HG03108 (cell line): ENCODE measurements around the gene RASGRF1.
"Not testable (repeated sequence)": the region's sequence is repeated elsewhere in the genome, so short reads cannot be mapped to it uniquely, and the experiment has no call there.

Experiments used
- ATAC-seq: cut with Tn5 transposase; IDR thresholded peaks from one replicate; pipeline ENCODE4 v1.9.1; 2021; ENCODE audit warnings: moderate library complexity; ENCODE audit not compliant: unreplicated experiment

Gene RASGRF1

DNA sequence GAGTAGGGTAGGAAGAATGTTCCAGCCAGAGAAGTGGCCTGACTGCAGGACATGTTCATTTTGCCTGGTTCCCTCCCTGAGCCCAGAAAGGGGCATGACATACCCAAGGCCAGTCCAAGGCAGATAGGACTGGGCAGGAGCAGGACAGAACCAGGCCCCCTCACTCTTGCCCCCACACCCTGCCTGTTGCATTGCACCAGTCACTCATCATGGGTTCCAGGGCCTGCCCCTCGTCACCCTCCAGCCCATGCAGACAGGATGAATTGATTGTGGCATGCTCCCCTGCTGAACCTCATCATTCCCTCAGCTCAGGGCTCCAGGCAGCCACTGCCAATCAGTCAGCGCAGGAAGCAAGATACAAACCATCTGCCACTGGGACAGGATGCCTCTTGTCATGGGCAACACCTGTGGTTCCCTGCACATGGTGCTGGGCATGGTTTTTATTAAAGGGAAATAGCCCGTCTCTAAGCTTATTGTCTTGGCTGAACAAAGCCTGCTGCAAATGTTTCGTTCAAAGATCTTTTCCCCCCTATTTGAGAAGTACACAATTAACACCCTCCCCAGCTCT, 48.9 kb downstream of the RASGRF1 start:
- ATAC-seq: no peak

DNA sequence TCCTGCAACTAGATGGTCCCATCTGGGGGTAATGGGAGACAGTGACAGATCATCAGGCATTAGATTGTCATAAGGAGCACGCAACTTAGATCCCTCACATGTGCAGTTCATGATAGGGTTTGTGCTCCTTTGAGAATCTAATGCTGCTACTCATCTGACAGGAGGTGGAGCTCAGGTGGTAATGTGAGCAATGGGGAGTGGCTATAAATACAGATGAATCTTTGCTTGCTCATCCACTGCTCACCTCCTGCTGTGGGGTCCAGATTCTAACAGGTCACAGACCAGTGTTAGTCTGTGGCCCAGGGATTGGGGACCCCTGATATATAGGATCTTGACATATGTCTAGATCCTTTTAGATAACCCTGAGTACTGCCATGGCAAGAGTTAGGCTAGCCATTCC, 52.7 kb downstream of the RASGRF1 start:
- no peak for ATAC-seq

GRCh38 chr15:79036323-79036722, 54.3 kb downstream of the RASGRF1 start:
- ATAC-seq: no peak

GRCh38 chr15:79035814-79036213, 54.8 kb downstream of the RASGRF1 start:
- ATAC-seq: no peak

DNA sequence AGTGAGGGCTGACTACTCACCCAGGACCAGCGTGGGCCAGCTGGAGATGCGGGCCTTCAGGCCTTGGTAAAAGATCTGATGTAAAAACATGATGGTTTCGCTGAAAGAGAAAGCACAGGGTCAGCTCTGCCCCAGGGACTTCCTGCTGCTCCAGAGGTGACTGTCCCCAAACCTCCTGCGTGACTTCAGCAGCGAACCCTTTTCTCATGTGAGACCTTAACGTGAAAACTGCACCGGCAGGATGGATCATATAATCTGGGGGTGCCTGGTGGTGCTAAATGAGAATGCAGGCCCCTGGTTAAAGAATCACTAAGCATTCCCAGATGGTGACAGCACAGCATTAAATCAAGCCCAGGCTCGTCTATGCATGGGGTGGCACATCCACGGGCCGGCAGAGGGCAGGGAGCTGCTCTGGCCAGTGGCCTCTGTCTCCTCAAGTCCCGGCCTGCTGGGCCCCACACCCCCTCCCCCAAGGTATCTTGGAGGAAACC, 55.4 kb downstream of the RASGRF1 start:
- no peak for ATAC-seq

DNA sequence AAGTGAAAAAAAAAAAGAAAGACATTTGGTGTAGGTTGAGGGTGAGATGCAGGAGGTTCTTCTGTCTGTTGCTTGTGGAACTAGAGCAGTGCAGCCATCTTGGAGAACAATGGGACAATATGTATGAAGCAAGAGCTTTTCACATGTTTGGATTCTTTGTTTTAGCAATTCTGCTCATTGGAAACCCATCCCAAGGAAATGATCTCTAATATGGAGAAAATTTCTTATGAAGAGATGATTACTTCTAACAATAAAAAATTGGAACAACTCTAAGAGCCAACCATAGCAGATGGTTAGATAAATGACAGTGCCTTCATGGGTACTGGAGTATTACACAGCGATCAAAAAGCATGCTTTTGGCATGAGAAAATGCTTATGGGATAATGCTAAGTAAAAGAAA, 56.3 kb downstream of the RASGRF1 start:
- no peak for ATAC-seq

- ATAC-seq: no peak
These were observed 57.9 kb downstream of the RASGRF1 start for GRCh38 chr15:79032656-79033055.

GRCh38 chr15:79031821-79032220, 58.8 kb downstream of the RASGRF1 start:
- no peak for ATAC-seq

DNA sequence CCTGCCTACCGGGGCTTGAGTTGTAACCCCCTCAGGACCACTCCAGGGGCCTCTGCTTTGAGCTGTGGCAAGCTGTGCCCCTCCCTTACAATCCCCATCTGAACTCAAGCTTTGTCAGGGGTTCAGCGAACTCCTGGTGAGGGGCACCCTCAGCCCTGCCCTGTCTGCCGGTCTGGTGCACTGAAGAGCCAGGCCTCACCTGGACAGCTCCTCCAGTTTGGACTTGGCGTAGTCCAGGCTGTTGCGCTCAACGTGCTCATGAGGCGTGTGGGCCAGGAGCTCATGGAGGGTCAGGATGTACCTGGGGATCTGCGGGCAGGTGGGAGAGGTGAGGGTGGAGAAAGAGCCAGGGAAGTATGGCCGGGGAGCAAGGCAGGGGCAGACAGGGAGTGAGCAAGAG, 59.4 kb downstream of the RASGRF1 start:
- ATAC-seq: no peak

DNA sequence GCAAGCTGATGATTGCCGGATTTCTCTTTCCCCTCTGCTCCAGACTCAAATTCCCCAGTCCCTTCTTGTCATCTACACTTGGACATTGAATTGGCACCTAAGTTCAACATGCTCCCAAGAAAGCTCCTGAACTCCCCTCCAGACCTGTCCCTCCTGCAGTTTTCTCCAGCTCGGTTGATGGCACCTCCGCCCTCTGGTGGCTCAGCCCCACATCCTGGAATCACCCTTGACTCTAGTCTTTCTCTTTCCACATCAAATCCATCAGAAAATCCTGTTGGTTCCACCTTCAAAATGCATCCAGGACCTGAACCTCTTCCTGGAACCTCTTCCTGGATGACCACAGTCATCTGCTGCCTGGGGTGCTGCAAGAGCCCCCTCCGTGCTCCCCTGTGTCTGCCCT, 60.1 kb downstream of the RASGRF1 start:
- ATAC-seq: no peak

- ATAC-seq: no peak
These were observed 62.1 kb downstream of the RASGRF1 start for GRCh38 chr15:79028411-79028964.

DNA sequence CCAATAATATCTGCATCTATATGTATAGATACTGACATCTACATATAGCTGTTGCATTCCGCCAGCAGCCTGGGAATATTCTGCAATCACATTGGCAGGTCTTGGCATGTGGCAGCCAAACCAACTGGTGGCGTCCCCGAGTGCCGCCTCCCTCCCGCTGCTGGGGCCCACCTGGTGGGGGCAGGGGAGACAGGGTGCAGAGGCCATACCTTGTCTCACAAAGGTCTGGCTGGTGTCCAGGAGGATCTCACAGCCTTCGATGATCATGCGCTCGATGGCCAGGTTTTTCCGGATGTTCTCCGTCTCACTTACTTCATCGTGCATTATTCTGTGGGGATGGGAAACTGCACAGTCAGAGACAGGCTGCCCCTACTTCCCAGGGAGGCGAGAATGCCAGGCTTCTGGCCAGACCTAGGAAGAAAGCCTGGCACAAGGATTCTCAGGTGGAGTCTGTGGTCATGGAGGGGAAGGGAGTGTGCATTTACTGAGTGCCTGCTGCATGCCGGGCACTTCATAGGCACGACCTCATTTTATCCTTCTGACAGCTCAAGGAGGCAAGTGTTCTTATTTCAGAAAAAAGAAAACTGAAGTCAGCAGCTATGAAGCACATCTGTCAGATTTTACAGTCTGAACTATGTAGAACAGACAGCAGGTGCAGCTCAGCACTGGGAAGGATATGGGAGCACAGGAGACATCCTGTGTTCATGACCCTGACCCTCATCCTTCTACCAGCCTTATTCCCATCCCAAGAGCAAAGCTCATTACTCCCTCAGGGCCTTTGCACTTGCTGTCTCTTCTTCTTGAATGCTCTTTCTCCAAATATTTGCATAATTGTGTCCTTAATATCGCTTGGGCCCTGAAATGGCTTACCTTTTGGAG, 62.8 kb downstream of the RASGRF1 start:
- ATAC-seq: no peak

- ATAC-seq: no peak
These were observed 64.8 kb downstream of the RASGRF1 start for GRCh38 chr15:79025802-79026201.

- ATAC-seq: no peak
These were observed 65.4 kb downstream of the RASGRF1 start for GRCh38 chr15:79025201-79025600.

GRCh38 chr15:79024493-79024892, 66.1 kb downstream of the RASGRF1 start:
- ATAC-seq: not testable (repeated sequence)

DNA sequence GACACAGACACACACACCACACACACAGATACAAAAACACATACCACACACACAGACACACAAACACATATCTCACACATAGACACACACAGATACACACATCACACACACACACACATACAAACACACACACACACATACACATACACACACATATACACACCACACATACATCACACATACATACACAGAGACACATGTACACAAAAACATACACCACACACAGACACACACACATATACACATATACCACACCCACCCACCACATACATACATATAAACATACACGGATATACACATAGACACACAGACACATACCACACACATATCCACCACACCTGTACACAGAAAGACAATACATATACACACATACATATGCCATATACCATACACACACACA, 66.7 kb downstream of the RASGRF1 start:
- no peak for ATAC-seq

DNA sequence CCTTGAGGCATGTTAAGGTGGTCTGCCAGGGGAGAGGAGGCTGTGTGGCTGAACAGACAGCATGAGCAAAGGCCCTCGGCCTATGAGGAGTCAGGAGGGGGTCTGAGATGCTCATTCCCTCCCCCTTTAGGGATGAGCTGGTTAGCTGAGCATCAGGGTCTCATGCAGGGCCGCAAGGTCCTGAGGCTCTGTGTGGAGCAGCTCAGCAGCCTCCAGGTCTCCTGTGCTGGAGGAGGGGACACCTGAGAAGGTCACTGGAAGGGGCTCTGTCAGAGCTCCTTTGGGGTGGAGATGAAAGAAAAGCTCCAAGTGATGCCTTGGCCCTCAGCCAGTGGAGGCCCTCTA, 67.1 kb downstream of the RASGRF1 start:
- ATAC-seq: no peak

DNA sequence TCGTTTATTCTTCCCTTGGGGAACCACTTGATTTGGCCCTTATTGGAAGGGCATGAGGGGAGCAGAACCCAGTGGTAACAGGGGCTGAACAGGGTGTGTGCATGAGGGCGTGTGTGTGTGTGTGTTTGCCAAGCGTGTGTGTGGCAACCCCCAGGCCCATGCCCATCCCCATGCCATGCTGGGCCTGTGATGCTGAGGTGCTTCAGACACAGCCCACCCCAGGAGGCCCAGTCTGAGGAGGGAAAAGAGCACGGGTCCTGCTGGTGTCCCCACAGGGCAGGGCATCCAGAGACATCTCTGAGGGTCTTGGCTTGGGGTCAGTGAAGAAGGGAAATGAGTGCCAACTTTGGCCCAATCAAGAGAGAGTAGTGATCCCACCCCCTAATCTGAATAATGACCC, 71.6 kb downstream of the RASGRF1 start:
- ATAC-seq: no peak

DNA sequence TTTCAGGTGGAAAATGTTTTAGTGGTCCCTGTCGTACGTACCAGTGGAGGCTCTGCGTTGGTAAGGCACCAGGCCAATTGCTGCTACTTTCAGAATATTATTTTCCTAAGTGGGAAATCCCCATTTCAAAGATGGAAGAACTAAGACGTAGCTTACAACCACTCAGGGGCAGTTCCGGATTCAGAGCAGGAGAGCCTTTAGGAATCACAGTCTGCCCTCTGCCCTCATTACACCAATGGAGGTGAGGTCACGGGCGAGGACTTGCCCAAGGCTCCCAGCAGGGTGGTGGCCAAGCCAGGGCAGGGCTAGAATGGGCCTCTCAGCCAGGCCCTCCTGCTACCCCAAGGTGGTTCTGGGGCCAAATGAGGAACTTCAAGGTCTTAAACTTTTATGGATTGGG, 72.6 kb downstream of the RASGRF1 start:
- no peak for ATAC-seq

- ATAC-seq: no peak
These were observed 73.9 kb downstream of the RASGRF1 start for GRCh38 chr15:79016527-79017170.

DNA sequence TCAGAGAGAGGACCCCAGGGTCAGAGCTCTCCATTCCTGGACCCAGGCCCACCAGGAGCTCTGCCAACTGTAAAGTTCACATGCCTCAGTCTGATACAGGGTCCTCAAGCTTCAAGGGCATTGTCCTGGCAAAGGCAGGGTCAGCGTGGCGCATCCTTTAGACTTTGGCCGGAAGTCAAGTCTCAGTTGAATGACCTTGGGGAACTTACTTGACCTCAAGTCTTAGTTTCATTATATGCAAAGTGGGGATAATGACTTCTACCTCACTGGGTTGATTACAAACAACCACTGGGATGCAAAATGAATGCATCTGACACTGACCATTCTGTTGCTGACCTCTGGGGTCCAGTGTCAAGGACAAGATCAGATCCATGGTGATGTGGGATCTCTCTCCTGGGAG, 75.2 kb downstream of the RASGRF1 start:
- ATAC-seq: peak; percentile 57

- no peak for ATAC-seq
These were observed 80.3 kb downstream of the RASGRF1 start for GRCh38 chr15:79010278-79010677.
